Ecto neural progenitor cell (in vitro differentiated cells): ENCODE data around the gene NEURL1.
"Not testable (repeated sequence)": the region's sequence is repeated elsewhere in the genome, so short reads cannot be mapped to it uniquely, and the experiment has no call there.

Experiments used
- DNase-seq: peaks from one replicate; pipeline ENCODE4 v3.0.0-alpha.2; 2018; ENCODE audit warnings: low spot score

The NEURL1 gene

DNA sequence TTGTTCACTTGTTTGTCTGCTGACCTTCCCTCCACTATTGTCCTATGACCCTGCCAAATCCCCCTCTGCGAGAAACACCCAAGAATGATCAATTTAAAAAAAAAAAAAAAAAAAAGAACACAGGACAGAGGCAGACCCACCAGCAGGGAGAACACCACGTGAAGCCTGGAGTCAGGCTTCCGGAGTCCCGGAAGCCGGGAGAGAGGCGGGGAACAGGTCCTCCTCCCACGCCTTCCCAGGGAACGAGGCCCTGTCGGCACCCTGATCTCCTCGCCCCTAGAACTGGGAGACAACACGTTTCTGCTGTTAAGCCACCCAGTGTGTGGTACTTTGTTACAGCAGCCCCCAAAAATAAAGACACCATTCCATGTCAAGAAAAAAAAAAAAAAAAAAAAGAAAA is 114.6 kb downstream of the NEURL1 start:
- not testable (repeated sequence) for DNase-seq

DNA sequence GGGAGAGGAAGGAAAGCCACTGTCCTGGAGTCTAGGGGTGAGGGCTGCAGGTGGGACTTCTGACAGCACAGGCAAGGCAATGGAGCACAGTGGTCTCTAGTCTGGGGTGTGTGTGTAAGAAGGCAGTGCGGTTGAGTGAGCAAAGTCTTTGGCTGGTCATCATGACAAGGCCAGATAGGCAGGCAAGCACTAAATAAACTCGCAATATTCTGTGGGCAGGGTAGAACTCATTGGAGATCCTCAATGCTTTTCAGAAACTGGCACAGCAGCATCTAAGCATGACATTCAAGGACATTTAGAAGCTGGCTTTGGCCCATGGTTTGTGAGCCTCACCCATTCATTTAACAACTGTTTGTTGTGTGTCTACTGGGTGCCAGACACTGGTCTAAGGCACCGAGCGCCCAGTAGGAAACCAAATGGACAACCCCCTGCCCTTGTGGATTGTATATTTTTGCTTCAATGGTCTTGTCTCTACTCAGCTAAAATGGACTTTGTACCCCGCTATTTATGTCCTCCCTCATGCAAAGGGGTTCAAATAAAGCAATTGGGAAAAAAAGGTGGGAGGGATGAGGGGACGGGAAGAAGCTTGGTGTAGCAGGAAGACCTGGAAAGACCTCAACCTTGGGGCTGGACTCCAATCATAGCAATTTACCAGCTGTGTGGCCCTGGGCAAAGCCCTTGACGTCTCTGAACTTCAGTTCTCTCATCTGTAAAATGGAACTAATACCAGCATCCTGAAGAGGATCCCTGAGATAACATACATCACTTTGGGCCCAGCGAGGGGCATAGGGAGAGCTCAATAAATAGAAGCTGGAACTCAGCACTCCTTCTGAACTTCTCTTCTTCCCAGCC is 116.0 kb downstream of the NEURL1 start:
- no peak for DNase-seq

DNA sequence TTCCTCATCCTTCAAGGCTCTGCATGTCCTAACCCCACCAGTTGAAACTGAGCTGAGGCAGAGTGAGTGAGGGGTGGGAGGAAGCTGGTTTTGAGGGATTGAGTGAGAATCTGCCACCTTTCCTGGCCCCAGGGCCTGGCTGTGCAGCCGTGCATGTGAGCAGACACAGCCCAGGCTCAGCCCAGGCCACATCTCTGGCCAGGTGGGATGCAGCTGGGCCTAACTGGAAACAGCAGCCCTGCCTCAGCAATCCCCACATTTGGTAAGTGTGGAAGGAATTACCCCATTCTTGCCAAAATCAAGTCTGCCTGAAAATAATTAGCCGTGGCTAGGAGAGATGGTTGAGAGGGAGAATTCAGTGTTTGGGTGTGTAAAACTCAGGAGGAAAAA is 116.6 kb downstream of the NEURL1 start:
- no peak for DNase-seq

DNA sequence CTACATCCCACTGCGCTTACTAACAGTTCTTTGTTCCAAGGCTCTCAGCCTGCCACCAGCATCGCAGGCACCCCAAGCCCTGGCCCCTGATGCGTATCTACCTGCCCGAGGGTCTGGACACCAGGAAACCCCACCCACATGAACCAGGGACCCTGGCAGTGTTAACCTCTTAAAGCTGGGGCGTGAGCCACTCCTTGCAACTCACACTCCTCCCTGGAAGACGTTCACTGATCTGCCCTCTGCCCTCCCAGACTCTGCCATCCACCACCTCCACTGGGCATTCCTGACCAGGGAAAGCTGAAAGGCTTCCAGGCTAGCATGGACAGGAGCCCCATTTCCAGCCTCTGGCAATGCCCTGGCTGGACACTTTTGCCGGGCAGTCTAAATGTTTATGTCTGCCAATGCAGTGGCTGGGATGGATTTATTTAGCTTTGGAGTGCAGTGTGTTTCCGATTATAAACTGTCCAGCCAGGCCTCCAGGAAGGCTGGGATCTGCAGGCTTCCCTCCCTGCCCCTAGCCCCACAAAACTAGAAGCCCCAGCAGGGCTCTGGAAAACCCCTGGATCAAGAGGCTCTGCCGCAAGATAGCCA is 117.5 kb downstream of the NEURL1 start:
- no peak for DNase-seq

DNA sequence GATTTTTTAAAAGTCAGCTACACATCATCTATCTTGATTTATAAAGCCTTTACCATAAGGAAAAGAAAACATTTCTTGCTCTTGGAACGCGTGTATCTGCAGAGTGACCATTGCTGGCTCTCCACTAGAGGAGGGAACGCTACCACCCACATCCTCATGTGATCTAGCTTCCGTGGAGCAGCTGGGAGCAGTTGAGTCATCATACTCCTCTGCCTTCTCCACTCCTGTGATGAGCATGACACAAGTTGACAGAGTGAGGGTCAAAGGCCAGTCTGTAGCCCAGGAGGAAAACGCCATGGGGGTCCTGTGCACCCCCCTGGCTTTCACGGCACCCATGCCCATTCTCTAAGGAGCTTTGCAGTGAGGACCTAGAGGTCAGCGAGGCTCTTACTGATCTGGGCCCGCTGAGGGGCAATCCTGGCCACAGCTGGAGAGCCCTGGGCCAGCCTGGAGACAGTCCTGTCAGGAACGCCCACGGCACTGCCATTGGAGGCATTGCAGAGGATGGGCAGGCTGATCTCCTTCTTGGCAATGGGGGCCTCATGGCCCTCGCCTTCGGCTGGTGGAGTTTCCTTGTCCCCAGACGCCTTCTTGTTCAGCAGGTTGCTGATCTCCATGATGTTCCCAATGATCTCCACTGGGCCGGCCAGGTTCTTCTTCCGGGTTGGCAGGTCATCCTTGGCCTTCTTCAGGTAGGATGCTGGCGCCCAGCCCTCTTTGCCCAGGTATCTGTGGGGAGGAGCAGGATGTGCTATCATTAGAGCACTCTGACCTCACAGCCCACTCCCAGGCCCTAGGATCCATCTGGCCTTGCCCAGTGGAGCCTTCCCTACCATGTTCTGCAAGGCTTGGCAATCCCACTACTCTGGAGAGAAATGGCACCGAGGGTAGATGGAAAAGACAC is 119.2 kb downstream of the NEURL1 start:
- DNase-seq = no peak

DNA sequence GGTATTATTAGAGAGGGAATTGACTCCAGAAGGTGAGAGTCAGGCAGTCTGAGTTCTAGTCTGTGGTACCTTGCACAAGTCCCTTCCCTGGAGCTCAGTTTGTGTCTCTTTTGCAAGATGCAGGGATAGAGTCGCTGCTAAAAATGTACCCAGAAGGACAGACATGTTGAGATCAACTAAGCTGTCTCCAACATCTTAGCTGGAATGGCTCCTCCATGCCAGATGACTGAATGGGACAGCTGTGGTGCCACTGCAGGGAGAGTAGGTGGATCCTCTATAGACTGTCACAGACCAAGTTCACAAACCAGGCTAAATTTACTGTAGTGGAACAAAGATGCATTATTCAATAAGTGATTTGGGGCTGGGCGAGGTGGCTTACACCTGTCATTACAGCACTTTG is 120.1 kb downstream of the NEURL1 start:
- DNase-seq = no peak

DNA sequence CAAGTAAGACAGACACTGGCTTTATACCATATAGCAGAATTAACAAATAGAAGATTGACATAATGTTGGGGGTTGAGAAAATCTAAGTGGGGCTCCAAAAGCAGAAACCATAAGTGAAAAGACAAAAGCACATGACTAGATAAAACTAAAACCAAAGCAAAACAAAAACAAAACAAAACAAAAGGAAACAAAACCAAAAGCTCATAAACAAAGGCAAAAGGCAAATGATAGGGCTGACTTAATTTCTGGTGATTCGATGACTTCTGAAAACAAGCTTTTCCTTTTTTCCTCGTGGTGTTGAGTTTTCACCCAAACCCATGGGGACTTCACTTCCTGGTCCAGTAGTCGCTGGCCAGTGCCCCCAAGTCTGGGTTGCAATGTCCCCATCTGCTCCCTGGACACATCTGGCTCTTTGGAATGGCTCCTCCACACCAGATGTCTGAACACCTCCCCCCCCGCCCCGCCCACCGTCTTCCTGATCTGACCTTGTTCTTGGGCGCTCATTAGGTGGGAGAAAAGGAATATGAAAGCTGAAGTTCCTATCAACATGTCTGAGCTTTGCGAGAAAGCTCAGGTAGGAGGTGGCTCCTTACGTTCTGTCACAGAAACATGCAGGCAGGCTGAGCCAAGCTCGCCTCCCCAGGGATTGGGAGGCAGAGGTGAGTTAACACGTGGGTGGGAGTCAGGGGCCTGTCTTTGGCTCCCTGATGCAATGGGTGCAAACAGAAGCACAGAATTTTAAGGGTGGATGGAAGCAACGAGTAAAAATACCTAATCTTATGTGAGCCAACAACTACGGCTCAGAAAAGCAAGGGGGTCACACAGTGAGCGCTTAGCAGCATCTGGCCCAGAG is 121.0 kb downstream of the NEURL1 start:
- no peak for DNase-seq

DNA sequence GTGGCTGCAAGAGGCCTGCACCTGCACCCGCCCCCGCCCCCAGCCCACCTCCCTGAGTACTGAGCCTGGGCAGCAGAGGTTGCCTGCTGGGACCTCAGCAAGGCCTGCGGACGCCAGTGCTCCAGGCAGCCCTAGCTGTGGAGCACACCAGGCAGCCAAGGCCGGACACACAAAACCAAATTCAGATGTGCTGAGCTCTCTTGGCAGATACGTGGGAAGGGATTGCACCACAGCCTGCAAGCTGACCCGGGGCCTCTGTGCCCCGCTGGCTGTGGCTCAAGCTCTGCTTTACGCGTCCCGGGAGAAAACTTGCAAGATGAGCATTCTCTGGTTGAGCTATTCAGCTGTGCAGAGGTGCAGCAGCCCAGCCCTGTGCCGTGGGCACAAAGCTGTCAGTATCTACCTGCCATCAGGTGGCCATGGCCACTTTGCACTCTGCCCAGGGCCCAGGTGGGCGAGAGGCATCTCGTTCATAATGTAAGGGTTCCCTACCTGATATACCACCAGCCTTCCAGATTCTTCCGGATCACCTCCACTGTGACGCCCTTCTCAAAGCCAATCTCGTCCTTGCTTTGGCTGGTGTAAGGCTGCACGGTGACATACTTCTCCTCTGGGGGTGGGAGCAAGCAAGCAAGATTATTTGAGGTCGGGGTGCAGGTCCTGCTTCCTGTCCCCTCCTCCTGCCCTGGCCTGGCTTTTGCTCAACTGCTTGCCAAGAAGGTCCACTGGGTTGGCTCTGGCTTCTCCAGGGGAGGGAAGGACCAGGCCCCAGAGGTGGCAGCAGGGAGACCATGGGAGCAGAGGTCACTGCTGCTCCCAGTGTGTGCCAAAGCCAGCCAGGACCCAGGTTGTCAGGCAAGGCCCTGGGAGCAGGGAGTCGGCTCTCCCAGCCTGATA is 123.4 kb downstream of the NEURL1 start:
- DNase-seq = no peak

DNA sequence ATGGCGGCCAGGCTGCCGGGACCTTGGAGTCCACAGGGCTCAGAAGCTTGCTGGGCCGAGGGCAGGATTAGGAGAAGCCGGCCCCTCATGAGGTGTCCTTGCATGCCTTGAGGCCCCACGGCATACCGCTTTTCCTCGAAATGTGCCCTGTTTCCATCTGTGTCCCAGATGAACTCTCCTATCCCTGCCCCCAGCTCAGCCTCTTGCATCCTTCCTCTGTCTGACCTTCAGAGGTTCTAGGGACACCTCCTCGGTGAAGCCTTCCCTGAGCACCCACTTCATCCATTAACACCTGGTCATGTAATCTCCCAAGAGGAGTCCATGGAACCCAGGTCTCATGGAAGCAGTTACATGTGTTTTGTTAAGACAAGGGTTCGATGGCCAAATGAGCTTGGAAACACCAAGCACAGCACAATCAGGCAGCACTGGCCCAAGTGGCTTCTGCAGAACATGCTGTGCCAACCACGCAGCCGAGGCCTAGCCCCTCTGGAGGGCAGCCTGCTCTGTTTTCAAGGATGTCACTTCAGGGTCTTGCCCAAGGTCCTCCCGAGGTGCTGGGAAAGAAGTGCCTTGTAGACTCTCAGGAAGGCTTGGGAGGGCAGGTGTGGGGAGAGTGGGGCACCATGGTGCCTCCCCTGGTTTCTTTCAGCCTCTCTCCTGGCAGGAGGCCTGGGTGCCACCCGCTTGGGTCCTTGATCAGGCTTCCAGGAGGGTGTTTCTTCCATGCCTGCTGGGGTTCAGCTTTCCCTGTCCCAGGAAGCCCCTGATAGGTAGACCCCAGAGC is 124.3 kb downstream of the NEURL1 start:
- no peak for DNase-seq

DNA sequence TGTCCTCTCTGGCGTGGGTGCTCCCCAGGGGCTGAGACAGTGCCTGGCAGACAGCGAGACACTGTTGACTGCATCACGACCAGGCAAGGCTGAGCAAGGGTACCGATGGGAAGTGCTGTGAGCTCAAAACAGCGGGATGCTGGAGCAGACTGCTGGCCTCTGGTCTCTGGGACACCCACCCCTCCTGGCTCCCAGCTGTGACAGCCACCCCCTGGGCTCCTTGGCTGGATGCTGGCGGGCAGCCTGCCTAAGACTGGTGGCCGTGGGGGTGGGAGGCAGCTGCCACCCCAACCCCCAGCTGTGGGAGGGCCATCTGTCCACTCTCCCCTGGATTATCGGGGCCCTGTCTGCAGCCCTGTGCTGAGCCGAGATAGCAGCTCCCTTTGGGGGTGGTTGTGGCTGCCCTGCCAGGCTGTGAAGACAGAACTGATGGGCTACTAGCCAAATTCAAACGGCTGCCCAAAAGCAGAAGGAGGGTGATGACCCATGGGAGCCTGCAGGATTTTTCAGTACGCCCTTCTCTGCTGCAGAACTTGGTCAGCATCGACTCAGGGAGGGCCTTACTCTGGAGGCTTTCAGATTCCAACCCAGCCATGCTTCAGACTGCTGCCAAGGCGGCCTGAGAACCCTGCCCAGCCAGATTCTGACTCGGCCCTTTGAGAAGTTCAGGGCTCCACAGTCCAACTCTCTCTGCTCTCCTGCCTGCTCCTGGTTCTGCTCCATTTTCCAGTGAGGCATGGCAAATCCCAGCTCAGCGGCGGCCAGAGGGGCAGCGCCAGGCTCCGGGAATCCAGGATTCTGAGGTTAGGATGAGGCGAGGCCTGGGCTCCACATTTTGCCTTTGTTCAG is 125.3 kb downstream of the NEURL1 start:
- DNase-seq = no peak

DNA sequence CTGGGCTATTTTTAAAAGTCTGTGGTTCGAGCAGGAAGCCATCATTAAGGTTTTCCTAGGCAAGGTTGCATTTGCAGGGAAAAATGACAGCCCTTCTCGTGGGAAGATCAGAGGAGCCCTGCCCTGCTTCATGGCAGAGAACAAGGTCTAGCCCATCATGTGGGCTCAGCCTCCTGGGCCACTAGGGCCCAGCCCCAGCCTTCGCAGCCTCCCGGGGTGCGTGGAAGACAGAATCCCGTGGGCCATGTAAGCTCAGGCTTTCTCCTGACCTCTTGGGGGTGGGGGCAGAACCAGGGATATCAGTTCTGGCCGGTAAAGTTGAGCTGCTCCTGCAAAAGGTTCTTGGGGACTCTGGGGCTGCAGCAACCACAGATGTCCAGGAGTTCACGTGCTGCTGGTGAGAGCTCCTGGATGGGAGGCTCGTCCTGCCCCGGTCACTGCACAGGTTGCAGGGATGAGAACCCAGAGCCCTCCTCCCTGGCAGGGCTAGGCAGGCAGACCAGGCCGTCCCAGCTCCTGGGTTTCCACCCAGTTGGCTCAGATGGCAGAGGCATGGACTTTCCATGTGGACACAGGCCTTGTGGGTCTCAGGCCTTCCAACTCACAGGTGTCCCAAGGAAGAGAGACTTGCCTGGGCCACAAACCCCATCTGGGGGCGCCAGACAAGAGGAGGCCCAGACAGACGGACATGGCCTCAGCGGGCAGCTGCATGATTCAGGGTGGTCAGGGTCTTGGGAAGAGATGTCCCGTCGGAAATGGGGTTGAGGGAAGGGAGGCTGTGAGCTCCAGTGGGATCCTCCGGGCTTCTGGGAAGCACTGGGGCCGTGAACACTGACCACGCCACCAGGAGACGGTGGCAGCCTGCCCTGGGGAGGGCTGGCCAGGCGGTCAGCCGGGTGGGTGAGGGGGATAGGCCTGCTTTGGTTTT is 126.2 kb downstream of the NEURL1 start:
- DNase-seq = no peak

DNA sequence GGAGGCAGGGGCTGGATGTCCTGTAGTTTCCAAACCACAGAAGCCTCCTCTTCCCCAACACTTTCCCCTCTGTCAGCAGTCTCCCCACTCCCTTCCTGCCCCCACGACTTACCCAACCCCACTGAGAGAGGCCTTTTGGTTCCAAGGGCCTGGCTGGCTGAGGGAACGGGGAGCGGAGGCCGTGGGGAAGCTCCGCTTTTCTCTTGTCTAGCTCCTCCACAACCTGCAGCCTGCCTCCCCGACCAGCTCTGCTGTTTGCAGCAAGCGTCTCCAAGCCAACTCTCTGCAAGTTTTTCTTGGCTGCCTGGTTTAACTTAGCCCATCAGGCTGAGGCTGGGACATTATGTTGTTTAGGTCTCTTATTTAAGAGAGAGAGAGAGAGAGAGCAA is 126.8 kb downstream of the NEURL1 start:
- DNase-seq = no peak

DNA sequence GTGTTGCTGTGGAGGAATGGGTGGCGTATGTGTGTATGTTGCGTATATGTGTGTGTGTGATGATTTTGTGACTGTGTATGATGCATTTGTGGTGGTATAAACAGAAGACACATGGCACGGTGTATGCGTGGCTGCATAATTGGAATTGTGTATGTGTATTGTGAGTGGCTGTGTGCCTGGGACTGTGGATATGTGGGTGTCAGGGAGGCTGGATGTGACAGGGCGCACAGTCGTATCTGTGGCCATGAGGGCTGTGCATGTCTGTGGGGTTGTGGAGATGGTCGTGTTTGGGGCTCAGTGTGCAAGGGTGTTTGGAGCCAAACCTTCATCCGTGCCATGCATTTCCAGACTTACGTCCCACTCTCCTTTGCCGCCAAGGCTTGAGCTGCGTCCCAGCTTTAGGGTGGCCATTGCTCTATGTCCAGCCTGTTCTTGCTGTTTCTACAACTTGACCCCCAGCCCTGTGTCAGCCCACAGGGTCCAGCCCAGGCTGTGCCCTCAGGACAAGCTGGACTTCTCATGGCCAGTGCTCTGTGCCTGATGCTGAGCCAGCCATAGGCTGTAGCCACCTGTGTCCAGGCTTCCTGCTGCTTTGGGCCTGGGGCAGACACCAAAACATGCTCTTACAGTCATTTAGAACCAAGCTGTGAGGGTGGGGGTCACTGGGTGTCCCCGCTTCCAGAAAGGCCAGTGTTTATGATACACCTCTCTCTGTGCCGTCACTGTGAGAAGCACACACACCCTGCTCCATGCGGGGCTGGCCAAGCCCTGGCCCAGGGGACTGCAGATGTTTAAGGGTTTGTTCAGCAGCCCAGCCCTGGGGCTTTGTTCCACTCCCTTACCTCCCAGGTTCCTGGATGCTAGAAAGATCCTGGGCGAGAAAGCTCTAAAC is 127.6 kb downstream of the NEURL1 start:
- DNase-seq = no peak

DNA sequence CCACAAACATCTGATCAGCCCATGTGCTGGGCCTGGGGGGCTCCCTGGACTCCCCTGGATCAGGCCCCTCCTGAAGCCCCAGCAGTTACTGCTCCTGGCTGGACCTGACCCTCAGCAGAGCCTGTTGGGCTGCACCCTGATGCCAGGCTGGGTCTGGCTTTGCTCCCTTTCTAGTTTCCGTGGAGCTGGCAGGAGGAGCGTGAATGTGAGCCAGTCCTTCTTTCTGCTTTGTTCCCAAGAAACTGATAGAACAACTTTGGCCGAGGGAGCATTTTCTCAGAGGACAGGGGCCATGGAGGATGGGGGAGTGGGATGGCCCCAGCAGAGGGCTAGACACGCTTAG is 128.2 kb downstream of the NEURL1 start:
- DNase-seq = no peak

DNA sequence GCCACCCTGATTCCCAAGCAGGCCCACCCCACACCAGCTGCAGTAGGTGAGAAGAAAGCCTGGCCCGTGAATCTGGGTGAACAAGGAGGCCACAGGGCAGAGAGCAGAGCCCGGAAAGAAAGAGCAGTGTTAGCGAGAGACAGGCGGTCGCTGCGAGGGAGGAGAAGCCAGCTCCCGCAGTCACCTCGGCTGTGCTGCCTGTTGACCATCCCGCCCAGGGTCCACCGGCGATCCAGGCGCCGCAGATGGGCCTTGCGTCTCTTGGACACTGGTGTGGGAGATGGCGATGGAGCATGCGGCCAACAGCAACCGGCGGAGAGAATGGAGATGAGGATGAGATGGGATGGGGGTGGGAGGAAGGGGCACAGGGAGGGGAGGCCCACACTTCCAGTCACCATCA is 128.8 kb downstream of the NEURL1 start:
- no peak for DNase-seq

DNA sequence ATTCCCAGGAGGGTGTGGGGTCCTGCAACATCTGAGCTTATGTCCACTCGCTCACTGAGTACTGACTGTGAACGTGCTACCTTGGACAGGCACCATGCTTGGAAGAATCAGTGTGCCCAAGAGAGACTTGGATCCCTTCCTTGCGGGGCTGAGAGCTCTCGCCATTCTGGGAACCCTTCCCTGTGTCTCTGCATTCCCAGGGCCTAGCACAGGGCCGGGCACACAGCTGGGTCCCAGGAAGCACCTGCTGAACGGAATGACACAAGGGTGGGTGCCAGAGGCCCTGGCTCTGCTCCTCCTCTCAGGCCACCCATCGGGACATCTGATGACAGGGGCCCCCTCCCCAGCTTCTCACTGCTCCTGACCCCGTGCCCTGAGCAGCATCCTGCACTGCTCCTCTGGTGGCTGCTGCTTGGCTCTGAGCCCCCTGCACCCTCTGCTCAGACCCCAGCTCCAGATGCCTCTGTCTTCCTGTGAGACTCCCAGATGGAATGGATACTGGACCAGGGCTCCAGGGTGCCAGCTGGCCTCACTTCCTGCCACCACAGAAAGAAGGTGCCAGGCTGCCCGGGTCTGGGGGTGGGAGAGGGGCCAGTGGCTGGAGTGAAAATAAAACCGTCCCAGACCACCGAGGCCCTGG is 129.6 kb downstream of the NEURL1 start:
- no peak for DNase-seq

DNA sequence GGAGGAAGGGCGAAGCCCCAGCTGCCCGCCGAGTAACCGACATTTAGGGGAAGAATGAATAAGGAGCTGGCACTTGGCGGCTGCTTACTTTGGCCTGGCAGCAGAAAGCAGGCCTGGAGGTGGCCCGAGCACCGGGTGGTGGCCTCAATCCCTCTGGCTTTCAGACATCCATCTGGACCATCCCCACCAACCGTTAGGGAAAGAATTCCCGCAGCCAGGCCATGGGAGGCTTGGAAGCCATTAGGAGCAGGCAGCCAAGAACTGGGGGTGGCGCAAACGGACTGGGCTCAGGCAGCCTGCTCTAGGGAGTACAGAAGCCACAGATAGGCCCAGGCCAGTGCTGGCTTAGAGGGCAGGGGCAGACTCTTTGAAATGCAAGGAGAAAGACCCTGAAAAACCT is 132.7 kb downstream of the NEURL1 start:
- DNase-seq = no peak
